ENCODE results near the gene MYBPC1. TPM values are rescaled to one million over a fixed set of nuclear protein-coding genes. Genes with fewer than 3 reads are reported as not detected.

Gene MYBPC1
- total and polyA plus RNA-seq, 2 experiments from 2014 or later, result 0.18 TPM; not detected in 1

DNA sequence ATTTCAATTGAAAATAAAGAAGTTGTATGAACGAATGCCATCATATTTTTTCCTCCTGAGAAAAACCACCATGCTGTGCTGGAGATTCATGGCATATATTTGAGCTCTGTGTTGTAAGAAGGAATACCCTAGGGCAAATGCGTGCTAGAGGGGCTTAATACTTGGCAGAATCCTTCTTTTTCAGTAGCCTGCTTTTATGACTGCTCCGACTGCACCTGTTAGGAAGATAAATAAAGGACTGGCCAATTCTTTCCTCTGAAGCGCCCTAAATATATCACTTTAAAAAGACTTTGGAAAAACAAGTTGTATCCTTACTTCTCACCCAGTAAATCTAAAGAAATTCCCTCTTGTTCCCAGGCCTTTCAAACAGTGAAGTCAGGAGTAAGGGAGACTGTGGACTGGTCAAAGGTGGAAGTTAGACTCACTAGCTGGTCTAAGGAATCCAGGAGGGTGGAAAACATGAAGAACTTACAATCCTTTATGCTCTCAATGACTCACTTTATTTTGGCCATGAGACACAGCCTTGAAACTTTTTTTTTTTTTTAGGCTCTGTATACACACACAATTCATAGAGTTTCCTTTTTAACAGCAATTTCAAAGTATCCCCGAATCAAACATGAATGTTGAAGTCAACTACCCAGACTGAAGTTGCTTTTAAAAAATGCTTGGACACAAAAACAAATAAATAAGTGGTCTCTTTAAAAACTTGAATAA is 5.2 kb downstream of the MYBPC1 start:
- Mint-ChIP-seq H3K36me3 (ENCODE audit: low read depth) (no peaks in the 10 kb centered on the region), H3K27ac (peak overlapping the region; percentile 13; the same call in 1 of the 2 replicates), H3K9me3 (no peaks in the 10 kb centered on the region; the same call in 2 of the 3 replicates), H3K4me3 (no peak overlapping the region), H3K4me1 (peaks cover 28% of the 10 kb centered on the region), H3K27me3 (ENCODE audit: insufficient read depth, low read depth, poor library complexity) (no peaks in the 10 kb centered on the region)
- H4K20me1 ChIP-seq (replicated peaks; ENCODE audit: insufficient read depth), result no peaks in the 10 kb centered on the region
- no peak overlapping the region for H3K4me3 ChIP-seq
- no peaks in the 10 kb centered on the region for H3K36me3 ChIP-seq (ENCODE audit: insufficient read depth)
- H3K9me2 ChIP-seq (ENCODE audit: insufficient read depth), result 0 out of 2 replicates have a peak, but pooled peaks cover 3% of the 10 kb centered on the region
- DNase-seq (ENCODE audit: low spot score) (no peak), ATAC-seq (no peak)
- H3K79me2 ChIP-seq (replicated peaks; ENCODE audit: insufficient read depth), result no peaks in the 10 kb centered on the region
- TF ChIP-seq STAT1 (IDR thresholded peaks at IDR 0.05; ENCODE audit: unreplicated experiment) (no peak), ZNF114 (CRISPR knock-in tag; IDR thresholded peaks at IDR 0.05) (no peak), NANOG (IDR thresholded peaks at IDR 0.05; ENCODE audit: borderline replicate concordance) (no peak), ZNF331 (CRISPR knock-in tag; IDR thresholded peaks at IDR 0.05; ENCODE audit: low read depth) (no peak), CREB1 (CRISPR knock-in tag; IDR thresholded peaks at IDR 0.05; ENCODE audit: low read depth) (no peak), JUNB (IDR thresholded peaks at IDR 0.05; ENCODE audit: unreplicated experiment) (no peak), POLR2AphosphoS5 (IDR thresholded peaks at IDR 0.05; ENCODE audit: low read depth) (no peak)
- TF ChIP-seq, protein P1, sequence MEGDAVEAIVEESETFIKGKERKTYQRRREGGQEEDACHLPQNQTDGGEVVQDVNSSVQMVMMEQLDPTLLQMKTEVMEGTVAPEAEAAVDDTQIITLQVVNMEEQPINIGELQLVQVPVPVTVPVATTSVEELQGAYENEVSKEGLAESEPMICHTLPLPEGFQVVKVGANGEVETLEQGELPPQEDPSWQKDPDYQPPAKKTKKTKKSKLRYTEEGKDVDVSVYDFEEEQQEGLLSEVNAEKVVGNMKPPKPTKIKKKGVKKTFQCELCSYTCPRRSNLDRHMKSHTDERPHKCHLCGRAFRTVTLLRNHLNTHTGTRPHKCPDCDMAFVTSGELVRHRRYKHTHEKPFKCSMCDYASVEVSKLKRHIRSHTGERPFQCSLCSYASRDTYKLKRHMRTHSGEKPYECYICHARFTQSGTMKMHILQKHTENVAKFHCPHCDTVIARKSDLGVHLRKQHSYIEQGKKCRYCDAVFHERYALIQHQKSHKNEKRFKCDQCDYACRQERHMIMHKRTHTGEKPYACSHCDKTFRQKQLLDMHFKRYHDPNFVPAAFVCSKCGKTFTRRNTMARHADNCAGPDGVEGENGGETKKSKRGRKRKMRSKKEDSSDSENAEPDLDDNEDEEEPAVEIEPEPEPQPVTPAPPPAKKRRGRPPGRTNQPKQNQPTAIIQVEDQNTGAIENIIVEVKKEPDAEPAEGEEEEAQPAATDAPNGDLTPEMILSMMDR (conservative IDR thresholded peaks at IDR 0.05; ENCODE audit: low read depth in 2 of 2), result no peak
- H3K4me1 ChIP-seq (ENCODE audit: insufficient read depth), result peaks cover 12% of the 10 kb centered on the region; the same call in 1 of the 2 replicates
- no peak overlapping the region for H3K4me2 ChIP-seq
- H3F3A ChIP-seq (replicated peaks; ENCODE audit: low read depth), result no peaks in the 10 kb centered on the region
- no peak overlapping the region for H3K27ac ChIP-seq (ENCODE audit: low read depth)
- H2AFZ ChIP-seq, result no peak overlapping the region
- no peaks in the 10 kb centered on the region for H3K27me3 ChIP-seq (ENCODE audit: insufficient read depth)

DNA sequence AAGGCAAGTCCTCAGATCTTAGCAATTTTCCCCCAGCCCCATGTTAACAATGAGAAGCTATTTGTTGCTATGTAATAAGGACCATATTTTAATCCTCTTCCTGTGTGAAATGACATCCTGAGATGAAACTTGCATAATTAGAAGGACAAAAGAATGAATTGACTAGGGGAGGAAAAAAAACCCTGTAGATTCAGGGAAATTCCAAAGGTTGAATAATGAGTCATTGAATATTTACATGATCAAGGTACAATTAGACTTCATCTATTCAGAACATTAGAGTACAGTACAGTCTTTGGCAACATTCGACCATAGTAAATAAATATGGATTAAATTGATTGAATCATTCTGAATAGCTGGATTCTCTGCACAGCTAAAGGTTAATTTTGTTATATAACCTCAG is 9.4 kb downstream of the MYBPC1 start:
- no peaks in the 10 kb centered on the region for H3K36me3 Mint-ChIP-seq (ENCODE audit: low read depth)
- Histone ChIP-seq H3K9me2 (ENCODE audit: insufficient read depth) (0 out of 2 replicates have a peak, but pooled peaks cover 3% of the 10 kb centered on the region), H3K27me3 (ENCODE audit: insufficient read depth) (no peaks in the 10 kb centered on the region), H2AFZ (no peak overlapping the region), H3K27ac (ENCODE audit: low read depth) (peak overlapping the region; percentile 18; the same call in 1 of the 2 replicates), H3K4me1 (ENCODE audit: insufficient read depth) (peaks cover 6% of the 10 kb centered on the region; the same call in 1 of the 2 replicates), H3K4me3 (no peak overlapping the region), H3K4me2 (no peak overlapping the region), H3K36me3 (ENCODE audit: insufficient read depth) (no peaks in the 10 kb centered on the region), H4K20me1 (replicated peaks; ENCODE audit: insufficient read depth) (no peaks in the 10 kb centered on the region), H3K79me2 (replicated peaks; ENCODE audit: insufficient read depth) (no peaks in the 10 kb centered on the region), H3F3A (replicated peaks; ENCODE audit: low read depth) (no peaks in the 10 kb centered on the region)
- DNase-seq (ENCODE audit: low spot score), result peak; percentile 20
- no peaks in the 10 kb centered on the region; the same call in 2 of the 3 replicates for H3K9me3 Mint-ChIP-seq
- no peaks in the 10 kb centered on the region for H3K27me3 Mint-ChIP-seq (ENCODE audit: insufficient read depth, low read depth, poor library complexity)
- ATAC-seq, result no peak
- H3K27ac Mint-ChIP-seq, result peak overlapping the region; percentile 81
- H3K4me1 Mint-ChIP-seq, result peaks cover 22% of the 10 kb centered on the region
- no peak overlapping the region for H3K4me3 Mint-ChIP-seq
- TF ChIP-seq CREB1 (CRISPR knock-in tag; IDR thresholded peaks at IDR 0.05; ENCODE audit: low read depth) (no peak), NANOG (IDR thresholded peaks at IDR 0.05; ENCODE audit: borderline replicate concordance) (no peak), EZH2phosphoT487 (IDR thresholded peaks at IDR 0.05; ENCODE audit: unreplicated experiment) (no peak), POLR2AphosphoS5 (IDR thresholded peaks at IDR 0.05; ENCODE audit: low read depth) (no peak), JUNB (IDR thresholded peaks at IDR 0.05; ENCODE audit: unreplicated experiment) (no peak), EZH2 (IDR thresholded peaks at IDR 0.05; ENCODE audit: low read depth, unreplicated experiment) (no peak), STAT1 (IDR thresholded peaks at IDR 0.05; ENCODE audit: unreplicated experiment) (no peak)
- TF ChIP-seq, protein P2, sequence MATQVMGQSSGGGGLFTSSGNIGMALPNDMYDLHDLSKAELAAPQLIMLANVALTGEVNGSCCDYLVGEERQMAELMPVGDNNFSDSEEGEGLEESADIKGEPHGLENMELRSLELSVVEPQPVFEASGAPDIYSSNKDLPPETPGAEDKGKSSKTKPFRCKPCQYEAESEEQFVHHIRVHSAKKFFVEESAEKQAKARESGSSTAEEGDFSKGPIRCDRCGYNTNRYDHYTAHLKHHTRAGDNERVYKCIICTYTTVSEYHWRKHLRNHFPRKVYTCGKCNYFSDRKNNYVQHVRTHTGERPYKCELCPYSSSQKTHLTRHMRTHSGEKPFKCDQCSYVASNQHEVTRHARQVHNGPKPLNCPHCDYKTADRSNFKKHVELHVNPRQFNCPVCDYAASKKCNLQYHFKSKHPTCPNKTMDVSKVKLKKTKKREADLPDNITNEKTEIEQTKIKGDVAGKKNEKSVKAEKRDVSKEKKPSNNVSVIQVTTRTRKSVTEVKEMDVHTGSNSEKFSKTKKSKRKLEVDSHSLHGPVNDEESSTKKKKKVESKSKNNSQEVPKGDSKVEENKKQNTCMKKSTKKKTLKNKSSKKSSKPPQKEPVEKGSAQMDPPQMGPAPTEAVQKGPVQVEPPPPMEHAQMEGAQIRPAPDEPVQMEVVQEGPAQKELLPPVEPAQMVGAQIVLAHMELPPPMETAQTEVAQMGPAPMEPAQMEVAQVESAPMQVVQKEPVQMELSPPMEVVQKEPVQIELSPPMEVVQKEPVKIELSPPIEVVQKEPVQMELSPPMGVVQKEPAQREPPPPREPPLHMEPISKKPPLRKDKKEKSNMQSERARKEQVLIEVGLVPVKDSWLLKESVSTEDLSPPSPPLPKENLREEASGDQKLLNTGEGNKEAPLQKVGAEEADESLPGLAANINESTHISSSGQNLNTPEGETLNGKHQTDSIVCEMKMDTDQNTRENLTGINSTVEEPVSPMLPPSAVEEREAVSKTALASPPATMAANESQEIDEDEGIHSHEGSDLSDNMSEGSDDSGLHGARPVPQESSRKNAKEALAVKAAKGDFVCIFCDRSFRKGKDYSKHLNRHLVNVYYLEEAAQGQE (IDR thresholded peaks at IDR 0.05; ENCODE audit: unreplicated experiment), result no peak

All from GM23338 (cell line).